CD4-positive, alpha-beta T cell treated with Interleukin-21 for 1 hour (primary cell): Measurements from ENCODE around the gene PLCXD3.
"Not testable (repeated sequence)": the region's sequence is repeated elsewhere in the genome, so short reads cannot be mapped to it uniquely, and the experiment has no call there.

Experiments used
- DNase-seq: peaks from one replicate; pipeline ENCODE4 v3.0.0-alpha.2; 2020

PLCXD3 gene

GRCh38 chr5:41510176-41510831 is at the start of gene PLCXD3:
Gene PLCXD3, minus strand, starts transcription at chr5:41510601. Its CDS starts 75 bp downstream, at chr5:41510526.
- no peak for DNase-seq

GRCh38 chr5:41559184-41559583 is 48.8 kb upstream of the PLCXD3 start:
- no peak for DNase-seq

- DNase-seq = no peak
Measured at GRCh38 chr5:41558295-41558694, 47.9 kb upstream of the PLCXD3 start.

GRCh38 chr5:41547991-41548390 is 37.6 kb upstream of the PLCXD3 start:
- no peak for DNase-seq

GRCh38 chr5:41542183-41542582 is 31.8 kb upstream of the PLCXD3 start:
- no peak for DNase-seq

- DNase-seq = no peak
Measured at GRCh38 chr5:41539454-41539853, 29.1 kb upstream of the PLCXD3 start.

- no peak for DNase-seq
Measured at GRCh38 chr5:41537581-41537980, 27.2 kb upstream of the PLCXD3 start.

GRCh38 chr5:41532485-41532884 is 22.1 kb upstream of the PLCXD3 start:
- DNase-seq = no peak

GRCh38 chr5:41527201-41527779 is 16.9 kb upstream of the PLCXD3 start:
- DNase-seq = no peak

GRCh38 chr5:41526699-41527098 is 16.3 kb upstream of the PLCXD3 start:
- DNase-seq = no peak

- DNase-seq = no peak
Measured at GRCh38 chr5:41524174-41524573, 13.8 kb upstream of the PLCXD3 start.

- no peak for DNase-seq
Measured at GRCh38 chr5:41522193-41522786, 11.9 kb upstream of the PLCXD3 start.

- DNase-seq = no peak
Measured at GRCh38 chr5:41519801-41520200, 9.4 kb upstream of the PLCXD3 start.

- DNase-seq = no peak
Measured at GRCh38 chr5:41517909-41518308, 7.5 kb upstream of the PLCXD3 start.

GRCh38 chr5:41511241-41511640 is 840 bp upstream of the PLCXD3 start:
- no peak for DNase-seq

GRCh38 chr5:41509399-41510175 is 814 bp downstream of the PLCXD3 start:
- no peak for DNase-seq

GRCh38 chr5:41508696-41509398 is 1.6 kb downstream of the PLCXD3 start:
- no peak for DNase-seq

- no peak for DNase-seq
Measured at GRCh38 chr5:41508186-41508585, 2.2 kb downstream of the PLCXD3 start.

GRCh38 chr5:41507501-41507900 is 2.9 kb downstream of the PLCXD3 start:
- no peak for DNase-seq

- DNase-seq = no peak
Measured at GRCh38 chr5:41503860-41504259, 6.5 kb downstream of the PLCXD3 start.

- DNase-seq = no peak
Measured at GRCh38 chr5:41503310-41503709, 7.1 kb downstream of the PLCXD3 start.

GRCh38 chr5:41493490-41494126 is 16.8 kb downstream of the PLCXD3 start:
- DNase-seq = not testable (repeated sequence)

- no peak for DNase-seq
Measured at GRCh38 chr5:41485533-41485932, 24.9 kb downstream of the PLCXD3 start.
